Measurements from ENCODE around the gene MED27. TPM values are rescaled to one million over a fixed set of nuclear protein-coding genes. Genes with fewer than 3 reads are reported as not detected.

The MED27 gene
- total and polyA plus RNA-seq, 7 donors, result 10.7 to 24.4 (median 14.2) TPM

- no peak overlapping the region for H3K27ac ChIP-seq
- H3K4me1 ChIP-seq, result no peaks in the 10 kb centered on the region
- intact Hi-C loops (cut with DNase I), result no loop called here
- no peak for DNase-seq
- WGBS, 3 donors, result 82 to 86% (median 83%) methylated on average over 7 of the region's 7 CpGs
- peaks cover 0 to 7% (median 0%) of the 10 kb centered on the region in 3 donors for H3K27me3 ChIP-seq (ENCODE audit: insufficient read depth in 3 of 3, low read length in 2 of 3)
- no peak for ATAC-seq
- no peak overlapping the region for H3K4me3 ChIP-seq
- H3K9me3 ChIP-seq, result no peaks in the 10 kb centered on the region
- H3K36me3 ChIP-seq (ENCODE audit: insufficient read depth in 1 of 2, low read depth in 1 of 2), result no peaks in the 10 kb centered on the region
- no peak for TF ChIP-seq CTCF (IDR thresholded peaks at IDR 0.05)
Observed at GRCh38 chr9:132099167-132099566, 19.5 kb upstream of the MED27 start.

GRCh38 chr9:132094314-132094791 is 14.7 kb upstream of the MED27 start:
- Histone ChIP-seq H3K4me3 (no peak overlapping the region), H3K27ac (no peak overlapping the region), H3K27me3 (ENCODE audit: insufficient read depth in 3 of 3, low read length in 2 of 3) (peaks cover 0 to 12% (median 0%) of the 10 kb centered on the region in 3 donors), H3K9me3 (no peaks in the 10 kb centered on the region), H3K36me3 (ENCODE audit: insufficient read depth in 1 of 2, low read depth in 1 of 2) (no peaks in the 10 kb centered on the region), H3K4me1 (no peaks in the 10 kb centered on the region)
- TF ChIP-seq CTCF (IDR thresholded peaks at IDR 0.05), result no peak
- intact Hi-C loops (cut with DNase I), result no loop called here
- no peak for ATAC-seq
- DNase-seq, result no peak
- 56 to 75% (median 67%) methylated on average over 2 of the region's 2 CpGs for WGBS, 3 donors

GRCh38 chr9:132090771-132091170 is 11.1 kb upstream of the MED27 start:
- ATAC-seq (no peak), DNase-seq (no peak)
- 69 to 75% (median 70%) methylated on average over 5 of the region's 5 CpGs for WGBS, 3 donors
- Histone ChIP-seq H3K27ac (no peak overlapping the region), H3K27me3 (ENCODE audit: insufficient read depth in 3 of 3, low read length in 2 of 3) (peaks cover 0 to 5% (median 0%) of the 10 kb centered on the region in 3 donors), H3K4me3 (no peak overlapping the region), H3K4me1 (no peaks in the 10 kb centered on the region), H3K9me3 (no peaks in the 10 kb centered on the region), H3K36me3 (ENCODE audit: insufficient read depth in 1 of 2, low read depth in 1 of 2) (no peaks in the 10 kb centered on the region)
- intact Hi-C loops (cut with DNase I), result no loop called here
- no peak for TF ChIP-seq CTCF (IDR thresholded peaks at IDR 0.05)

GRCh38 chr9:132087438-132088030 is 7.9 kb upstream of the MED27 start:
- DNase-seq, result no peak
- Histone ChIP-seq H3K36me3 (ENCODE audit: insufficient read depth in 1 of 2, low read depth in 1 of 2) (no peaks in the 10 kb centered on the region), H3K4me1 (no peaks in the 10 kb centered on the region), H3K27ac (no peak overlapping the region), H3K27me3 (ENCODE audit: insufficient read depth in 3 of 3, low read length in 2 of 3) (peaks cover 0 to 9% (median 5%) of the 10 kb centered on the region in 3 donors), H3K9me3 (no peaks in the 10 kb centered on the region), H3K4me3 (no peak overlapping the region)
- ATAC-seq, result no peak
- intact Hi-C loops (cut with DNase I), result no loop called here
- WGBS, 3 donors, result 84 to 89% (median 87%) methylated on average over 7 of the region's 7 CpGs
- TF ChIP-seq CTCF (IDR thresholded peaks at IDR 0.05), result no peak

GRCh38 chr9:132082188-132082587 is 2.5 kb upstream of the MED27 start:
- WGBS, 3 donors, result 64 to 69% (median 65%) methylated on average over 5 of the region's 5 CpGs
- no peak overlapping the region for H3K4me3 ChIP-seq
- H3K36me3 ChIP-seq (ENCODE audit: insufficient read depth in 1 of 2, low read depth in 1 of 2), result peaks cover 0 to 7% of the 10 kb centered on the region in 2 donors
- ATAC-seq (no peak), DNase-seq (no peak)
- H3K4me1 ChIP-seq, result peaks cover 18% of the 10 kb centered on the region
- no peak for TF ChIP-seq CTCF (IDR thresholded peaks at IDR 0.05)
- intact Hi-C loops (cut with DNase I), result no loop called here
- H3K9me3 ChIP-seq, result no peaks in the 10 kb centered on the region
- H3K27ac ChIP-seq, result no peak overlapping the region
- H3K27me3 ChIP-seq (ENCODE audit: insufficient read depth in 3 of 3, low read length in 2 of 3), result peaks cover 0 to 5% (median 4%) of the 10 kb centered on the region in 3 donors

Measured in psoas muscle (tissue), 8 donors.